Omental fat pad (tissue), 4 donors: ENCODE results near the gene PER1. TPM values are rescaled to one million over a fixed set of nuclear protein-coding genes. Genes with fewer than 3 reads are reported as not detected.
A peak's percentile ranks its signal among the peaks of the same experiment; 100 is the strongest.

Source experiments
- ATAC-seq: fragments of 150-250 bp; one replicate; pipeline ENCODE4 v1.9.1; 2016; ENCODE audit warnings: mild to moderate bottlenecking, moderate library complexity; ENCODE audit not compliant: low FRiP score
- DNase-seq: peaks from one replicate; pipeline ENCODE4 v3.0.0-alpha.2; 2019; ENCODE audit warnings: low spot score
- total RNA-seq, 4 donors: library from RNA; depleted of rRNA; stranded (reverse); fragments of >200 nt; gene quantifications; one replicate each; pipeline ENCODE4 v1.1.0, GENCODE V29; 2016
- TF ChIP-seq, protein P1 (sequence below), 3 donors: fragments of 450-650 bp; IDR thresholded peaks; one replicate each; pipeline ENCODE4 v1.5.1; 2016 to 2017; ENCODE audit warnings: antibody characterized with exemption in 3 of 3, mild to moderate bottlenecking in 3 of 3, moderate library complexity in 2 of 3

Gene PER1, protein sequence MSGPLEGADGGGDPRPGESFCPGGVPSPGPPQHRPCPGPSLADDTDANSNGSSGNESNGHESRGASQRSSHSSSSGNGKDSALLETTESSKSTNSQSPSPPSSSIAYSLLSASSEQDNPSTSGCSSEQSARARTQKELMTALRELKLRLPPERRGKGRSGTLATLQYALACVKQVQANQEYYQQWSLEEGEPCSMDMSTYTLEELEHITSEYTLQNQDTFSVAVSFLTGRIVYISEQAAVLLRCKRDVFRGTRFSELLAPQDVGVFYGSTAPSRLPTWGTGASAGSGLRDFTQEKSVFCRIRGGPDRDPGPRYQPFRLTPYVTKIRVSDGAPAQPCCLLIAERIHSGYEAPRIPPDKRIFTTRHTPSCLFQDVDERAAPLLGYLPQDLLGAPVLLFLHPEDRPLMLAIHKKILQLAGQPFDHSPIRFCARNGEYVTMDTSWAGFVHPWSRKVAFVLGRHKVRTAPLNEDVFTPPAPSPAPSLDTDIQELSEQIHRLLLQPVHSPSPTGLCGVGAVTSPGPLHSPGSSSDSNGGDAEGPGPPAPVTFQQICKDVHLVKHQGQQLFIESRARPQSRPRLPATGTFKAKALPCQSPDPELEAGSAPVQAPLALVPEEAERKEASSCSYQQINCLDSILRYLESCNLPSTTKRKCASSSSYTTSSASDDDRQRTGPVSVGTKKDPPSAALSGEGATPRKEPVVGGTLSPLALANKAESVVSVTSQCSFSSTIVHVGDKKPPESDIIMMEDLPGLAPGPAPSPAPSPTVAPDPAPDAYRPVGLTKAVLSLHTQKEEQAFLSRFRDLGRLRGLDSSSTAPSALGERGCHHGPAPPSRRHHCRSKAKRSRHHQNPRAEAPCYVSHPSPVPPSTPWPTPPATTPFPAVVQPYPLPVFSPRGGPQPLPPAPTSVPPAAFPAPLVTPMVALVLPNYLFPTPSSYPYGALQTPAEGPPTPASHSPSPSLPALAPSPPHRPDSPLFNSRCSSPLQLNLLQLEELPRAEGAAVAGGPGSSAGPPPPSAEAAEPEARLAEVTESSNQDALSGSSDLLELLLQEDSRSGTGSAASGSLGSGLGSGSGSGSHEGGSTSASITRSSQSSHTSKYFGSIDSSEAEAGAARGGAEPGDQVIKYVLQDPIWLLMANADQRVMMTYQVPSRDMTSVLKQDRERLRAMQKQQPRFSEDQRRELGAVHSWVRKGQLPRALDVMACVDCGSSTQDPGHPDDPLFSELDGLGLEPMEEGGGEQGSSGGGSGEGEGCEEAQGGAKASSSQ (N-terminal part only)
- total RNA-seq, result 100 to 1,000 TPM in 2 of 4 donors, 10 to 100 TPM in 2; 78.8 to 169 (median 122) TPM

DNA sequence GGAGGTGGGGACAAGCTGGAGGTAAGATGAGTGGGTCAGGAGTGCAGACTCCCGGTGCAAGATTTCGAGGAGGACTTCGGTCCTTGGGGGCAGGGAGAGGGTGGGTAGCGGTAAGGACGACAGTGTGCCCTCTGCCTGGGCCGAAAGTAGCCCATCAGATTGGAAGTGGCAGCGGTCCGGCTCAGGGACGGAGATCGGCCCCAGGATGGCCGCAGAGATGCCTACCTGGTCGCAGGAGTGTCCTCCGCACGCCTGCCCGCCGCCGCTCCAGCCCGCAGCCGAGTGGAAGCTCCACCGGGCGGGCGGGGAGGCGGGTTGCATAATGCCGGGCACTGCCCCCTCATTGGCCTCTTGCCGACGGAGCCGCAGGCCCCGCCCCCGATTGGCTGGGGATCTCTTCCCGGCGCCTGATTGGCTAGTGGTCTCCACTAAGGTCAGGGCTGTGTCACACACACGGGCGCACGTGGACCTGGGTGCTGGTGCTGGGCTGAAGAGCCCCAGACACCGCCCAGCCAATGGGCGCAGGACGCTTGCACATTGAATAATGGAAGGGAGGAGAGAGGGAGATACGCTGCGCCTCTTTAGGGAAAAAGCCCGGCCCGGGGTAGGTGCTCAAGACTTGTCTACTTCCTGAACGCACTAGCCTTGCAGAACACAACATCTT lies at the start of gene PER1:
Gene PER1 (minus strand): TSS at position 293 of the 664 bp plus-strand sequence. CDS start 1,698 bp downstream, outside the sequence.
- TF ChIP-seq, protein P1, sequence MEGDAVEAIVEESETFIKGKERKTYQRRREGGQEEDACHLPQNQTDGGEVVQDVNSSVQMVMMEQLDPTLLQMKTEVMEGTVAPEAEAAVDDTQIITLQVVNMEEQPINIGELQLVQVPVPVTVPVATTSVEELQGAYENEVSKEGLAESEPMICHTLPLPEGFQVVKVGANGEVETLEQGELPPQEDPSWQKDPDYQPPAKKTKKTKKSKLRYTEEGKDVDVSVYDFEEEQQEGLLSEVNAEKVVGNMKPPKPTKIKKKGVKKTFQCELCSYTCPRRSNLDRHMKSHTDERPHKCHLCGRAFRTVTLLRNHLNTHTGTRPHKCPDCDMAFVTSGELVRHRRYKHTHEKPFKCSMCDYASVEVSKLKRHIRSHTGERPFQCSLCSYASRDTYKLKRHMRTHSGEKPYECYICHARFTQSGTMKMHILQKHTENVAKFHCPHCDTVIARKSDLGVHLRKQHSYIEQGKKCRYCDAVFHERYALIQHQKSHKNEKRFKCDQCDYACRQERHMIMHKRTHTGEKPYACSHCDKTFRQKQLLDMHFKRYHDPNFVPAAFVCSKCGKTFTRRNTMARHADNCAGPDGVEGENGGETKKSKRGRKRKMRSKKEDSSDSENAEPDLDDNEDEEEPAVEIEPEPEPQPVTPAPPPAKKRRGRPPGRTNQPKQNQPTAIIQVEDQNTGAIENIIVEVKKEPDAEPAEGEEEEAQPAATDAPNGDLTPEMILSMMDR (IDR thresholded peaks at IDR 0.05), result no peak
- DNase-seq (peak; percentile 89), ATAC-seq (peak; percentile 48)

DNA sequence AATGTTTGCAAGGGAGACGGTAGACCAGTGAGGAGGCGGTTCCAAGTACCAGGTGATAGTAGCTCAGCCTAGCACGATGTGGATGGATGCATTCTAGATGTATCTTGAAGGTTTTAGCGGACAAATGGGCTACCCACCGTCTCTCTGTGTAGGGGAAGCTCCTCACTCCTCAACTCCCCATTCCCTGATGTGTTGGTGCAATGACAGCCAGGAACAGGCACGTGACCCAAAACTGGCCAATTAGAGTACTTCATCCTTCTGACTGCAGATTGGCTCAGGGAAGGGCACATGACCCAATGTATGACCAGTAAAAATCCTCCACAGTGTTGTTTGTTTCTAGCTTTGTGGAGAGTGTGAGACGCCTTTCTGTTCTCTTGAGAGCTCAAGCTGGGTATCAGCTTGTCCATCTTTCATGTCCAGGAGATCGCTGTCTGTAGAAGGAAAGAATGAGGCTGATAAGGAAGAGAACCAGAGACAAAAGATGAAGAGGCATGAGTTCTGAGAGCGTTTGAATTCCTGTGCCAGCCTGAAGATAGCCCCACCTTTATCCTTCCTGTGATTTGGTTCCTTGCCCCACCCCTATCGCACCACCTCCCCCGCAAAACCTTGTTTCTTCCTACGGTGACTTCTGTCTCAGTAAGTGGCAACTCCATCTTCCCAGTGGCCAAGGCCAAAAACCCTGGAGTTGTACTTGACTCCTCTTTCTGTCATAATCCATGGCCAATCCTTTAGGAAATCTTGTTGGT lies 40.0 kb upstream of the PER1 start:
- DNase-seq (no peak), ATAC-seq (peak; percentile 24)
- TF ChIP-seq, protein P1 (IDR thresholded peaks at IDR 0.05), result no peak

DNA sequence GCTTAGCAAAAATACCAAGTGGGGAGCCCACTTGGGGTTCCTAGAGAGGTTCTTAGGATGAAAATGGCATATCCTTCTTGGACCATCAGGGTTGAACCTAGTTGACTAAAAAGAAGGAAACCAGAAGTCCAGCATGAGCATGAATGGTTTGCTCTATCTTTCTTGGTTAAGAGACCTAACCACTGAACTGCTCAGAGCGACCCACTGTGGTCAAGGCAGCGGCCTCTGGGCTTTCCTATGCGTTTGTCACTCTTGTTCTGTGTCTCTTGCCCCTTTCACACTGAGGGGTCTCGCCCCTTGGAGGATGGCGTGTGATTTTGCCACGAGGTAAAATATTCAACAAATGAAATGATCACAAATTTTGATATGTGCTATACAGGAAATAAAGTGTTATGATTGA lies 38.3 kb upstream of the PER1 start:
- TF ChIP-seq, protein P1 (IDR thresholded peaks at IDR 0.05), result no peak
- ATAC-seq (no peak), DNase-seq (no peak)

DNA sequence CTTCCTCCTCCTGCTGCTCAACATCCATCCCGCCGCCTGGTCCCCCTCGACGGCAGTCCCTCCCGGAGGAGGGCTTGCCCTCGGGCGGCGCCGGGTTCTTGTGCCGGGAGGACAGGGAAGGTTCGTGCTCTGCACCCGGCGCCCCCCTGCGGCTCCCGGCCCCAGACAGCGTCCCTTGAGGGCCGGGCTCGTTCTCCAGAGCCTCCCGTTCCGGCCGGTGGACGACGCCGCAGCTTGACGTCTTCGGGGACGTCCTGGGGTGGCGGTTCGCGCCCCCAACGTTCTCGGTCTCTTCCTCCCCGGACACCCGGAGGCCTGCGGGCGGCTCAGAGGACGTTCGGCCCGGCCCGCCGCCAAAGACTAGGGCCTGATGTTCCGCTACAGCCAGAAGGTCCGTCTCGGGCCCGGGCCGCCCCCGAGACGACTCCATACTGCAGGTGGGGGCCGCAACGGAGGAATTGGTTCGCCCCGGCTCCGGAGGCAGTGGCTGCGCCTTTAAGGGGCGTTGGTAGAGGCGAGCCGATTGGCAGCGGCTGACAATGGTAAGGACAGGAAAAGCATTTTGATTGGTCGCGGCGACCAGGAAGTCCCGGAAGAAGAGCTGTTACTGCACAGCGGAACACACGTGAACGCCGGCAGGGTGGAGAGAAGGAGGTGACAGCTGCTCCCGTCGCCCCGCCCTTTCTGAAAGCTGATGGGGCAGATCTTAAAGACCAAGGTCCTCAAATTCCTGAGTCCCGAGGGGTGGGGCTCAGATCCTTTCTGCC lies 37.7 kb upstream of the PER1 start, which contains the start of gene BORCS6:
Gene BORCS6 (minus strand): TSS at position 470 of the 767 bp plus-strand sequence. CDS start 40 bp downstream, at position 430.
- ATAC-seq, result peak; percentile 75
- TF ChIP-seq, protein P1 (IDR thresholded peaks at IDR 0.05), result no peak

DNA sequence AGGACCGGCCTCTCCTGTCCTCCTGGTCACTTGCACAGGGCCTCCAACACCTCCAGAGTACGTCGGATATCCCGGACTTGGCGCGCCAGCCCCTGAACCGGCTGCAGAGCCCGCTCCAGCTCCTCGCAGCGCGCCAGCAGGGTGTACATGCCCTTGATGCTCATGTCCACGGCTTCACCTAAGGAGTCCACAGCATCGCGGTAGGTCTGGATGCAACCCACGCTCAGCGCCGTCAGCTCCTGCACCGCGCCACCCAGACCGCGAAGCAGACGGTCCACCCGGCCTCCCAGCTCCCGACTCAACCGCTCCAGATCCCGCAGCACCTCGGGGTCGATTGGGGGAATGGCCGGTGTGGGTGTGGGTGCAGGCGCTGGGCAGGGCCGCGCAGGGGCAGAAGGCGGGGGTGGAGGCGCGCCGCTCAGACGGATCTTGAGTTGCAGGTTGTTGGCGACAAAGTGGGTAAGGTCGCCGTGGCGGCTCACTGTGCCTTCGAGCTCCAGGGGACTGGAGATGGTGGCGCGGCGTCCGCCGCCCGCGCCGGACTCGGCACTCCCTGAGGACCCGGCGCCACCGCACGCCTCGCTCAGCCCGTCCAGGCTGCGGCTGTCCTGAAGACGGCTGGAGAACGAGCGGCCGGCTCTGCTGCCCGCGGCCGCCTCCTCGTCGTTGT lies 37.0 kb upstream of the PER1 start:
- ATAC-seq (no peak), DNase-seq (no peak)
- TF ChIP-seq, protein P1 (IDR thresholded peaks at IDR 0.05), result no peak

More for the DNA sequence above, 37.7 kb upstream of the PER1 start, which contains the start of gene BORCS6:
- peak; percentile 89 for DNase-seq
